SK-N-MC (cell line): ENCODE results near the gene SLC22A24.
"Not testable (repeated sequence)": the region's sequence is repeated elsewhere in the genome, so short reads cannot be mapped to it uniquely, and the experiment has no call there.

Source experiments
- DNase-seq: peaks from one replicate; pipeline ENCODE4 v3.0.0-alpha.2; 2011; ENCODE audit warnings: low read depth, low spot score
- H3K27ac ChIP-seq: fragments of 200-600 bp; sonication (generic); 2 replicates; pipeline ENCODE4 v1.5.1; 2016; ENCODE audit warnings: mixed run types
- H3K36me3 ChIP-seq: fragments of 200-600 bp; sonication (generic); 2 replicates; pipeline ENCODE4 v1.6.1; 2017; ENCODE audit warnings: antibody characterized with exemption, low read length, mixed read lengths; ENCODE audit not compliant: insufficient read depth
- H3K4me3 ChIP-seq: fragments of 200-600 bp; sonication (generic); 2 replicates; pipeline ENCODE4 v1.5.1; 2016
- H3K9ac ChIP-seq: fragments of 200-600 bp; sonication (generic); 2 replicates; pipeline ENCODE4 v1.8.0; 2017; ENCODE audit warnings: mixed run types, mixed read lengths; ENCODE audit not compliant: insufficient read length
- H3K9me3 ChIP-seq: fragments of 200-600 bp; sonication (generic); 2 replicates; pipeline ENCODE4 v1.6.1; 2017; ENCODE audit warnings: low read depth, mild to moderate bottlenecking, antibody characterized with exemption, low read length, moderate library complexity, mixed read lengths
- EZH2 ChIP-seq: fragments of 200-600 bp; sonication (generic); IDR thresholded peaks from one replicate; pipeline ENCODE4 v1.6.1; 2017; ENCODE audit warnings: antibody characterized with exemption
- FOXP2 ChIP-seq: optimal IDR thresholded peaks from 2 replicates; pipeline ENCODE3; 2011; ENCODE audit warnings: mild to moderate bottlenecking, moderate library complexity; ENCODE audit not compliant: insufficient read depth; ENCODE audit errors: extremely low read length, control extremely low read depth
- POLR2AphosphoS5 ChIP-seq: IDR thresholded peaks from 2 replicates; pipeline ENCODE4 v1.6.1; 2012; ENCODE audit warnings: mild to moderate bottlenecking, low read depth, low read length, borderline replicate concordance

SLC22A24 gene

DNA sequence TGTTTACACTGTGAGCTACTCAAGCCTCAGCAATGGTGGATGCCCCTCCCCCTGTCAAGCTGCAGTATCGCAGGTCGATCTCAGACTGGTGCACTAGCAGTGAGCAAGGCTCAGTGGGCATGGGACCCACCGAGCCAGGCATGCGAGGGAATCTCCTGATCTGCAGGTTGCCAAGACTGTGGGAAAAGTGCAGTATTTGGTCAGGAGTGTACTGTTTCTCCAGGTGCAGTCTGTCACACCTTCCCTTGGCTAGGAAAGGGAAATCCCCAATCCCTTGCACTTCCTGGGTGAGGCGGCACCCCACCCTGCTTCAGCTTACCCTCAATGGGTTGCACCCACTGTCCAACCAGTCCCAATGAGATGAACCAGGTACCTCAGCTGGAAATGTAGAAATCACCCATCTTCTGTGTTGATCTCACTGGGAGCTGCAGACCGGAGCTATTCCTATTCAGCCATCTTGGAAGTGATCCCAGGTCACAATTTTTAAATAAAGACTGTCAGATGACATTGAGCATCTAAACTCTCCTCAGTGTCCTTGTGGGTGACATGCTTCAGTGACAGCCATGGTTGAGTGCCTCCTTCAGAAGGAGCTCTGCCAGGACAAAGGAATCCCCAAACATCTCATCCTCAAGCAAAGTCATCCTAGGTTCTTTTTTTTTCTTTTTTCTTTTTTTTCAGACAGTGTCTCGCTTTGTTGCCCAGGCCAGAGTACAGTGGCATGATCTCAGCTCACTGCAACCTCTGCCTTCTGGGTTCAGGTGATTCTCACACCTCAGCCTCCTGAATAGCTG, 10.8 kb downstream of the SLC22A24 start:
- no peak for TF ChIP-seq FOXP2
- no peak for TF ChIP-seq POLR2AphosphoS5
- no peak for TF ChIP-seq EZH2
- H3K27ac ChIP-seq, result no peak overlapping the region
- H3K9ac ChIP-seq, result no peak overlapping the region
- no peaks in the 10 kb centered on the region for H3K9me3 ChIP-seq
- H3K4me3 ChIP-seq, result no peak overlapping the region
- no peak for DNase-seq
- no peaks in the 10 kb centered on the region for H3K36me3 ChIP-seq

DNA sequence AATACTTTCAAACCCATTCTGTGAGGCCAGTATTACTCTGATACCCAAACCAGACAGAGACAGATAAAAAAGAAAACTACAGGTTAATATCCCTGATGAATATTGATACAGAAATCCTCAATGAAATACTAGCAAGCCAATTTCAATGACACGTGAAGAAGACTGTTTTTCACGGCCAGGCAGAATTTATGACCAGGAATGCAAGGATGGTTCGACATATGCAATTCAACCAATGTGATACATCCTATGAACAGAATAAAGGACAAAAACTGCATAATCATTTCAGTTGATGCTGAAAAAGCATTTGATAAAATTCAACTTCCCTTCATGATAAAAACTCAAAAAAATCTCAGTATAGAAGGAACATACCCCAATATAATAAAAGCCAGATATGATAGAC, 44.5 kb downstream of the SLC22A24 start:
- H3K27ac ChIP-seq, result no peak overlapping the region
- TF ChIP-seq EZH2 (no peak), POLR2AphosphoS5 (no peak), FOXP2 (no peak)
- H3K36me3 ChIP-seq, result no peaks in the 10 kb centered on the region
- H3K9ac ChIP-seq, result no peak overlapping the region
- peaks cover 4% of the 10 kb centered on the region; the same call in 1 of the 2 replicates for H3K9me3 ChIP-seq
- DNase-seq, result no peak
- no peak overlapping the region for H3K4me3 ChIP-seq

DNA sequence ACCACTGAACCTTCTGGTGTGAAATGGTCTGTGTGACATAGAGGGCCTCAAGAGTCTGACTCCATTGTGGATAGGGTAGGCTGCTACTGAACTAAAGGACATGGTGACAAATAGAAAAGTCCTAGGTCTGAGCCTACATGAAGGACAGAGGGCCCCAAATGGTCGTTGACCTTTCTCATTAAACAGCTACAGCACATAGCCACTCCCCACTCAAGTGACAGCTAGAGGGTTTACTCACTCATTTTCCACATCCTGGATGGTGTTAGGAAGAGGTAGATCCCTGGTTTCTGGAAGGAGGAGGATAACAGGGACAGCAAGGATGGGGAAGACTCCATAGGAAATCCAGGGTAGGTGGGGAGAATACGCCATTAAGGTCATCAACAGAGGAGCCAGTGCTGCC, 63.3 kb downstream of the SLC22A24 start:
- H3K27ac ChIP-seq, result no peak overlapping the region
- TF ChIP-seq EZH2 (no peak), POLR2AphosphoS5 (no peak), FOXP2 (no peak)
- H3K36me3 ChIP-seq, result no peaks in the 10 kb centered on the region
- H3K4me3 ChIP-seq, result no peak overlapping the region
- no peak overlapping the region for H3K9ac ChIP-seq
- DNase-seq, result no peak
- no peaks in the 10 kb centered on the region for H3K9me3 ChIP-seq

DNA sequence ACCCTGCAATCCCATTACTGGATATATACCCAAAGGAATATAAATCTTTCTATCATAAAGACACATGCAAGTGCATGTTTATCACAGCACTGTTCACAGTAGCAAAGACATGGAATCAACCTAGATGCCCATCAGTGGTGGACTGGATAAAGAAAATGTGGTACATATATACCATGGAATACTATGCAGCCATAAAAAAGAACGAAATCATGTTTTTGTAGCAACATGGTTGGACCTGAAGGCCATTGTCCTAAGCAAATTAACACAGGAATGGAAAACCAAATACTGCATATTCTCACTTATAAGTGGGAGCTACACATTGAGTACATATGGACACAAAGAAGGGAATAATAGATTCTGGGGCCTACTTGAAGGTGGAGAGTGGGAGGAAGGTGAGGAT, 97.8 kb downstream of the SLC22A24 start:
- not testable (repeated sequence) for H3K27ac ChIP-seq, H3K9ac ChIP-seq, H3K4me3 ChIP-seq, H3K9me3 ChIP-seq, H3K36me3 ChIP-seq, DNase-seq

DNA sequence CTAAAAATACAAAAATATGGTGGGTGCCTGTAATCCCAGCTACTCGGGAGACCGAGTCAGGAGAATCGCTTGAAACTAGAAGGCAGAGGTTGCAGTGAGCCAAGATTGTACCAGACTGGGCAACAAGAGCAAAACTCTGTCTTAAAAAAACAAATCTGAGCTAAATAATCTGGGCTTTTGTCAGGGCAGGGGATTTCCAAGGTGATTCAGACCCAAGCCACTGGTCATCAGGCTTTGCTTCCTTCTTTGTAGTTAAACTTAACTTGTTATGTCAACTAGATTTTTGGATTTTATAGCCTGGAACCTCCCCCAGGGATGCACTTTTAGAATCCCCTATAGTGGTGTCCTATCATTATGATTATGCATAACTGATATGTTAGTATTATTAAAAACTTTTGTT, 101.4 kb downstream of the SLC22A24 start:
- no peak overlapping the region for H3K9ac ChIP-seq
- H3K36me3 ChIP-seq, result no peaks in the 10 kb centered on the region
- no peak overlapping the region for H3K4me3 ChIP-seq
- TF ChIP-seq POLR2AphosphoS5 (no peak), EZH2 (no peak), FOXP2 (no peak)
- DNase-seq, result no peak
- no peak overlapping the region for H3K27ac ChIP-seq
- H3K9me3 ChIP-seq, result no peaks in the 10 kb centered on the region

DNA sequence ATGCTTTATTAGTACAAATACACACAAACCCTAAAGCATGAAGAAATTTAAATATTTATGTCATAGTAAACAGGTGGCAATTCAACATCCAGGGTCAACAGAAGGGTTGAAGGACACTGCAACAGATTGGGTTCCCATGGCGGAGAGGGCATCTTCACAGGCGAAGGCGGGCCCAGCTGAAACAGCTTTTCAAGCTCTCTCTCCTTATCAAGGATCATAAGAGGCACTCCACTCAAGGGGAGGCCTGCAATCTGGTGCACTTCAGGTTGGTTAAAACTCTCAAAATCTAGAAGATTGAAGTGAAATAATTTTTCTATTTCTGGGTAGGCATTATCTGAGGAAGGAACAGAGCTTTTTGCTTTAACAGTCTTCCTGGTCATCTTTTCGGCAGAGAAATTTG, 111.6 kb downstream of the SLC22A24 start:
- no peak overlapping the region for H3K4me3 ChIP-seq
- DNase-seq, result no peak
- no peaks in the 10 kb centered on the region for H3K36me3 ChIP-seq
- H3K9ac ChIP-seq, result no peak overlapping the region
- TF ChIP-seq EZH2 (no peak), POLR2AphosphoS5 (no peak), FOXP2 (no peak)
- H3K27ac ChIP-seq, result no peak overlapping the region
- no peaks in the 10 kb centered on the region for H3K9me3 ChIP-seq
